Measurements from ENCODE around the gene SULT1E1. TPM values are rescaled to one million over a fixed set of nuclear protein-coding genes. Genes with fewer than 3 reads are reported as not detected.

The SULT1E1 gene
- total and polyA plus RNA-seq, 2 of the 8 experiments (the other 6 are each of a cell fraction or from before 2014, with no cell fraction given) = not detected

- no peak overlapping the region for H3K4me3 ChIP-seq (ENCODE audit: extremely low read depth in 1 of 4, insufficient read depth in 2 of 4, low read depth in 3 of 4, low read length in 4 of 4)
- H3K27me3 ChIP-seq (replicated peaks in 1 of 4; ENCODE audit: control insufficient read depth in 3 of 4, extremely low read depth in 1 of 4, insufficient read depth in 3 of 4, low read length in 3 of 4) = no peaks in the 10 kb centered on the region
- no peak overlapping the region for H2BK12ac ChIP-seq (ENCODE audit: low read depth, low read length)
- H4K8ac ChIP-seq (ENCODE audit: extremely low read depth, insufficient read depth, low read length) = no peak overlapping the region
- no peak overlapping the region for H3K23ac ChIP-seq (ENCODE audit: insufficient read length)
- no peak overlapping the region for H3K14ac ChIP-seq (ENCODE audit: insufficient read length)
- no peak overlapping the region for H2BK20ac ChIP-seq (ENCODE audit: low read length)
- H2BK120ac ChIP-seq (replicated peaks; ENCODE audit: low read depth, low read length) = no peak overlapping the region
- H3K36me3 ChIP-seq (ENCODE audit: control insufficient read depth in 2 of 4, insufficient read depth in 4 of 4, low read length in 3 of 4) = no peaks in the 10 kb centered on the region
- no peak overlapping the region for H3K4me2 ChIP-seq (ENCODE audit: insufficient read depth in 1 of 2, low read depth in 2 of 2, low read length in 2 of 2)
- H4K91ac ChIP-seq (replicated peaks; ENCODE audit: insufficient read length, low read length) = no peak overlapping the region
- no peaks in the 10 kb centered on the region for H3K23me2 ChIP-seq (ENCODE audit: low read depth, low read length)
- no peaks in the 10 kb centered on the region for H3K9me3 ChIP-seq (ENCODE audit: insufficient read depth in 2 of 2, low read depth in 1 of 2, low read length in 1 of 2)
- no peaks in the 10 kb centered on the region for H4K20me1 ChIP-seq (replicated peaks in 1 of 2; ENCODE audit: control insufficient read depth in 1 of 2, insufficient read depth in 2 of 2, low read length in 2 of 2)
- 90% methylated on average over 1 of the region's 1 CpG; no CpG with 5 or more reads in 1 of the 2 experiments for WGBS, 2 experiments (ENCODE audit: extremely low coverage in 1 of 2, insufficient coverage in 1 of 2, insufficient read length in 1 of 2, insufficient replicate concordance in 2 of 2, low coverage in 1 of 2, low lambda C conversion rate in 2 of 2, missing lambda C conversion rate in 1 of 2)
- ChIA-PET CTCF (ENCODE audit: partially characterized antibody) (no interaction called here), POLR2A (ENCODE audit: partially characterized antibody) (no interaction called here)
- DNase-seq (ENCODE audit: low read depth in 1 of 2, low spot score in 2 of 2) (no peak), FAIRE-seq (no peak)
- H3K79me1 ChIP-seq (ENCODE audit: low read depth, low read length) = no peaks in the 10 kb centered on the region
- no peak overlapping the region for H3K4ac ChIP-seq (replicated peaks; ENCODE audit: insufficient read length, low read depth, low read length)
- no peak overlapping the region for H3K27ac ChIP-seq (ENCODE audit: low read depth, low read length)
- no peak overlapping the region for H2BK5ac ChIP-seq (ENCODE audit: low read depth, low read length)
- no peak overlapping the region for H4K5ac ChIP-seq (ENCODE audit: insufficient read length, low read depth, low read length)
- H3K9ac ChIP-seq (replicated peaks in 1 of 4; ENCODE audit: extremely low read depth in 1 of 4, low read depth in 3 of 4, low read length in 3 of 4) = no peak overlapping the region
- no peaks in the 10 kb centered on the region for H3K79me2 ChIP-seq (ENCODE audit: control insufficient read depth in 1 of 2, insufficient read depth in 2 of 2, low read length in 2 of 2)
- no peak overlapping the region for H3K56ac ChIP-seq (replicated peaks; ENCODE audit: insufficient read length, low read depth, low read length)
- H2BK15ac ChIP-seq (ENCODE audit: low read length) = no peak overlapping the region
- H3K4me1 ChIP-seq (replicated peaks in 1 of 4; ENCODE audit: control insufficient read depth in 3 of 4, insufficient read depth in 4 of 4, low read length in 3 of 4) = no peaks in the 10 kb centered on the region
- TF ChIP-seq TEAD4 (IDR thresholded peaks at IDR 0.05; ENCODE audit: low read depth, low read length) (no peak), MAFK (IDR thresholded peaks at IDR 0.05; ENCODE audit: low read depth, low read length) (no peak), POLR2A (IDR thresholded peaks at IDR 0.05; ENCODE audit: control extremely low read depth in 1 of 2, low read depth in 2 of 2, low read length in 2 of 2) (no peak), E2F6 (IDR thresholded peaks at IDR 0.05) (no peak), RXRA (IDR thresholded peaks at IDR 0.05; ENCODE audit: insufficient read depth, low read depth, low read length) (no peak)
- H2AFZ ChIP-seq (ENCODE audit: low read length) = no peak overlapping the region
- H2AK5ac ChIP-seq (ENCODE audit: low read depth, low read length) = no peak overlapping the region
- H3K18ac ChIP-seq (ENCODE audit: extremely low read depth, low read length) = no peak overlapping the region
Observed at GRCh38 chr4:69849969-69850368, 10.0 kb downstream of the SULT1E1 start.
